ENCODE measurements around the gene OPRL1. TPM values are rescaled to one million over a fixed set of nuclear protein-coding genes. Genes with fewer than 3 reads are reported as not detected.

Gene OPRL1
- total RNA-seq, 1 donor from 2014 or later = 0.52 TPM

GRCh38 chr20:64092258-64093012 is 12.6 kb downstream of the OPRL1 start:
- Histone ChIP-seq H3K9ac (ENCODE audit: low read depth in 1 of 3, low read length in 3 of 3) (no peak overlapping the region), H3K9me3 (ENCODE audit: control insufficient read depth in 3 of 3, low read length in 3 of 3) (peaks cover 0 to 3% (median 0%) of the 10 kb centered on the region in 3 donors), H3K27ac (ENCODE audit: low read depth, low read length) (no peak overlapping the region), H3K36me3 (ENCODE audit: control insufficient read depth in 3 of 3, insufficient read depth in 3 of 3, low read length in 3 of 3) (no peaks in the 10 kb centered on the region), H3K27me3 (ENCODE audit: control insufficient read depth in 3 of 3, insufficient read depth in 3 of 3, low read length in 3 of 3) (peaks cover 21 to 54% (median 22%) of the 10 kb centered on the region in 3 donors), H3K4me3 (ENCODE audit: low read length in 3 of 3) (no peak overlapping the region), H3K4me1 (ENCODE audit: control insufficient read depth in 3 of 3, insufficient read depth in 3 of 3, low read length in 3 of 3) (no peaks in the 10 kb centered on the region)

GRCh38 chr20:64093013-64093503 is 13.2 kb downstream of the OPRL1 start:
- no peaks in the 10 kb centered on the region for H3K4me1 ChIP-seq (ENCODE audit: control insufficient read depth in 3 of 3, insufficient read depth in 3 of 3, low read length in 3 of 3)
- no peak overlapping the region for H3K9ac ChIP-seq (ENCODE audit: low read depth in 1 of 3, low read length in 3 of 3)
- H3K9me3 ChIP-seq (ENCODE audit: control insufficient read depth in 3 of 3, low read length in 3 of 3) = no peaks in the 10 kb centered on the region
- H3K27me3 ChIP-seq (ENCODE audit: control insufficient read depth in 3 of 3, insufficient read depth in 3 of 3, low read length in 3 of 3) = peaks cover 16 to 54% (median 21%) of the 10 kb centered on the region in 3 donors
- H3K27ac ChIP-seq (ENCODE audit: low read depth, low read length) = no peak overlapping the region
- no peaks in the 10 kb centered on the region for H3K36me3 ChIP-seq (ENCODE audit: control insufficient read depth in 3 of 3, insufficient read depth in 3 of 3, low read length in 3 of 3)
- no peak overlapping the region for H3K4me3 ChIP-seq (ENCODE audit: low read length in 3 of 3)

- H3K9ac ChIP-seq (ENCODE audit: low read depth in 1 of 3, low read length in 3 of 3) = no peak overlapping the region
- no peak overlapping the region for H3K4me3 ChIP-seq (ENCODE audit: low read length in 3 of 3)
- H3K9me3 ChIP-seq (ENCODE audit: control insufficient read depth in 3 of 3, low read length in 3 of 3) = no peaks in the 10 kb centered on the region
- no peak overlapping the region for H3K27ac ChIP-seq (ENCODE audit: low read depth, low read length)
- no peaks in the 10 kb centered on the region for H3K36me3 ChIP-seq (ENCODE audit: control insufficient read depth in 3 of 3, insufficient read depth in 3 of 3, low read length in 3 of 3)
- H3K27me3 ChIP-seq (ENCODE audit: control insufficient read depth in 3 of 3, insufficient read depth in 3 of 3, low read length in 3 of 3) = peaks cover 14 to 55% (median 33%) of the 10 kb centered on the region in 3 donors
- H3K4me1 ChIP-seq (ENCODE audit: control insufficient read depth in 3 of 3, insufficient read depth in 3 of 3, low read length in 3 of 3) = peaks cover 0 to 2% (median 0%) of the 10 kb centered on the region in 3 donors
Observed at GRCh38 chr20:64095455-64095854, 15.6 kb downstream of the OPRL1 start.

DNA sequence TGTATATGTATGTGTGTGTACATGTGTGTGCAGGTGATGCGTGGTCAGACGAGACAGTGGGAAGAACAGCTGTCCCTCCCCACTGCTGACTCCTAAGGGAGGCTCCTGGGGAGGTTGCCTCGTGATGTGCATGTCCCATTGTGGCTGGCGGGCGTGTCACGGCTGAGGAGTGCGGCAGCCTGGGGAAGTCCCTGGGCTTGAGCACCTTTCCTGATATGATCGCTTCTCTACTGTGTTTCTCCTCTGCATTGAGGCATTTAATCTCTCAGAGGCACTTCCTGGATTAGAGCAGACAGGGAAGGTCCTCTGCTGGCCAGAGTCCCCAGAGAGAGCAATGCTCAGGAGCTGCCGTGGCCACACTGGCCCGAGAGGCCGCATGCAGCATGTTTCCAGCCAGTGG is 16.0 kb downstream of the OPRL1 start:
- Histone ChIP-seq H3K9ac (ENCODE audit: low read depth in 1 of 3, low read length in 3 of 3) (no peak overlapping the region), H3K36me3 (ENCODE audit: control insufficient read depth in 3 of 3, insufficient read depth in 3 of 3, low read length in 3 of 3) (no peaks in the 10 kb centered on the region), H3K27ac (ENCODE audit: low read depth, low read length) (no peak overlapping the region), H3K4me1 (ENCODE audit: control insufficient read depth in 3 of 3, insufficient read depth in 3 of 3, low read length in 3 of 3) (peaks cover 0 to 2% (median 0%) of the 10 kb centered on the region in 3 donors), H3K4me3 (ENCODE audit: low read length in 3 of 3) (no peak overlapping the region), H3K27me3 (ENCODE audit: control insufficient read depth in 3 of 3, insufficient read depth in 3 of 3, low read length in 3 of 3) (peaks cover 18 to 59% (median 36%) of the 10 kb centered on the region in 3 donors), H3K9me3 (ENCODE audit: control insufficient read depth in 3 of 3, low read length in 3 of 3) (no peaks in the 10 kb centered on the region)

DNA sequence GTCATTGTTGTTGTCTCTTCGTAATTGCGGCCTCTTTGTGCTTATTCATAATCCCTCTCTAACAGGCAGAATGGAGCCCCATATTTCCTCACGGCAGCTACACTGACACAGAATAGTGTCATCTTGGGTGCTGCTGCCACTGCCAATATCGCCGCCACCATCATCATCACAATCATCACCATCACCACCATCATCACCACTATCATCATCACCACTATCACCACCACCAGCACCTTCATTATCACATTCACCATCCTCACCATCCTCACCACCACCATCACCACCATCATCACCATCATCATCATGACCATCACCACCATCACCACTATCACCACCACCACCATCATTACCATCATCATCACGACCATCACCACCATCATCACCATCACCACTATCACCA is 16.7 kb downstream of the OPRL1 start:
- H3K9me3 ChIP-seq (ENCODE audit: control insufficient read depth in 3 of 3, low read length in 3 of 3) = no peaks in the 10 kb centered on the region
- no peak overlapping the region for H3K4me3 ChIP-seq (ENCODE audit: low read length in 3 of 3)
- H3K9ac ChIP-seq (ENCODE audit: low read depth in 1 of 3, low read length in 3 of 3) = no peak overlapping the region
- peaks cover 0 to 2% (median 0%) of the 10 kb centered on the region in 3 donors for H3K4me1 ChIP-seq (ENCODE audit: control insufficient read depth in 3 of 3, insufficient read depth in 3 of 3, low read length in 3 of 3)
- H3K27ac ChIP-seq (ENCODE audit: low read depth, low read length) = no peak overlapping the region
- peaks cover 24 to 66% (median 42%) of the 10 kb centered on the region in 3 donors for H3K27me3 ChIP-seq (ENCODE audit: control insufficient read depth in 3 of 3, insufficient read depth in 3 of 3, low read length in 3 of 3)
- H3K36me3 ChIP-seq (ENCODE audit: control insufficient read depth in 3 of 3, insufficient read depth in 3 of 3, low read length in 3 of 3) = no peaks in the 10 kb centered on the region

DNA sequence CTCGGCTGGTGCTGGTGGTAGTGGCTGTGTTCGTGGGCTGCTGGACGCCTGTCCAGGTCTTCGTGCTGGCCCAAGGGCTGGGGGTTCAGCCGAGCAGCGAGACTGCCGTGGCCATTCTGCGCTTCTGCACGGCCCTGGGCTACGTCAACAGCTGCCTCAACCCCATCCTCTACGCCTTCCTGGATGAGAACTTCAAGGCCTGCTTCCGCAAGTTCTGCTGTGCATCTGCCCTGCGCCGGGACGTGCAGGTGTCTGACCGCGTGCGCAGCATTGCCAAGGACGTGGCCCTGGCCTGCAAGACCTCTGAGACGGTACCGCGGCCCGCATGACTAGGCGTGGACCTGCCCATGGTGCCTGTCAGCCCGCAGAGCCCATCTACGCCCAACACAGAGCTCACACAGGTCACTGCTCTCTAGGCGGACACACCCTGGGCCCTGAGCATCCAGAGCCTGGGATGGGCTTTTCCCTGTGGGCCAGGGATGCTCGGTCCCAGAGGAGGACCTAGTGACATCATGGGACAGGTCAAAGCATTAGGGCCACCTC is 18.7 kb downstream of the OPRL1 start:
- peaks cover 42 to 68% (median 52%) of the 10 kb centered on the region in 3 donors for H3K27me3 ChIP-seq (ENCODE audit: control insufficient read depth in 3 of 3, insufficient read depth in 3 of 3, low read length in 3 of 3)
- no peaks in the 10 kb centered on the region for H3K36me3 ChIP-seq (ENCODE audit: control insufficient read depth in 3 of 3, insufficient read depth in 3 of 3, low read length in 3 of 3)
- H3K4me3 ChIP-seq (ENCODE audit: low read length in 3 of 3) = no peak overlapping the region
- H3K9me3 ChIP-seq (ENCODE audit: control insufficient read depth in 3 of 3, low read length in 3 of 3) = no peaks in the 10 kb centered on the region
- no peak overlapping the region for H3K9ac ChIP-seq (ENCODE audit: low read depth in 1 of 3, low read length in 3 of 3)
- no peak overlapping the region for H3K27ac ChIP-seq (ENCODE audit: low read depth, low read length)
- H3K4me1 ChIP-seq (ENCODE audit: control insufficient read depth in 3 of 3, insufficient read depth in 3 of 3, low read length in 3 of 3) = peaks cover 0 to 4% (median 0%) of the 10 kb centered on the region in 3 donors

GRCh38 chr20:64099086-64099786 is 19.4 kb downstream of the OPRL1 start:
- Histone ChIP-seq H3K27ac (ENCODE audit: low read depth, low read length) (no peak overlapping the region), H3K36me3 (ENCODE audit: control insufficient read depth in 3 of 3, insufficient read depth in 3 of 3, low read length in 3 of 3) (no peaks in the 10 kb centered on the region), H3K4me1 (ENCODE audit: control insufficient read depth in 3 of 3, insufficient read depth in 3 of 3, low read length in 3 of 3) (peaks cover 0 to 4% (median 0%) of the 10 kb centered on the region in 3 donors), H3K9me3 (ENCODE audit: control insufficient read depth in 3 of 3, low read length in 3 of 3) (no peaks in the 10 kb centered on the region), H3K9ac (ENCODE audit: low read depth in 1 of 3, low read length in 3 of 3) (no peak overlapping the region), H3K4me3 (ENCODE audit: low read length in 3 of 3) (no peak overlapping the region), H3K27me3 (ENCODE audit: control insufficient read depth in 3 of 3, insufficient read depth in 3 of 3, low read length in 3 of 3) (peaks cover 49 to 75% (median 58%) of the 10 kb centered on the region in 3 donors)

GRCh38 chr20:64099880-64100565 is 20.1 kb downstream of the OPRL1 start:
- Histone ChIP-seq H3K4me1 (ENCODE audit: control insufficient read depth in 3 of 3, insufficient read depth in 3 of 3, low read length in 3 of 3) (peaks cover 0 to 4% (median 0%) of the 10 kb centered on the region in 3 donors), H3K9me3 (ENCODE audit: control insufficient read depth in 3 of 3, low read length in 3 of 3) (no peaks in the 10 kb centered on the region), H3K9ac (ENCODE audit: low read depth in 1 of 3, low read length in 3 of 3) (no peak overlapping the region), H3K27ac (ENCODE audit: low read depth, low read length) (no peak overlapping the region), H3K27me3 (ENCODE audit: control insufficient read depth in 3 of 3, insufficient read depth in 3 of 3, low read length in 3 of 3) (peaks cover 53 to 77% (median 61%) of the 10 kb centered on the region in 3 donors), H3K36me3 (ENCODE audit: control insufficient read depth in 3 of 3, insufficient read depth in 3 of 3, low read length in 3 of 3) (no peaks in the 10 kb centered on the region), H3K4me3 (ENCODE audit: low read length in 3 of 3) (no peak overlapping the region)

DNA sequence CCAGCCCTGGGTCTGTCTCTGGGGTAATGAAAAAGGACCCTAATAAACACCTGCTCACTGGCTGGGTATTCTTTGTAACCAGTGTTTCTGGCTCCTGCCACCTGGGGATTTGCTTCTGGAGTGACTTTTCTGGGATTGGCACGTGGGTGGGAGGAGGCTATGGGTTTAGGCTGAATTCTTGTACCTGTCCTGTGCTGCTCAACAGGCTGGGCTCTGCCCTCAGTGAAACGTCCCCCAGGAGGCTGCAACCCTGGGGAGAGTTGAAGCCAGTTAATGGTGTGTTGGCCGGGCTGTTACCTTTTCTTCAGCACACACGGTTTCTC is 20.6 kb downstream of the OPRL1 start:
- peaks cover 0 to 4% (median 0%) of the 10 kb centered on the region in 3 donors for H3K4me1 ChIP-seq (ENCODE audit: control insufficient read depth in 3 of 3, insufficient read depth in 3 of 3, low read length in 3 of 3)
- H3K36me3 ChIP-seq (ENCODE audit: control insufficient read depth in 3 of 3, insufficient read depth in 3 of 3, low read length in 3 of 3) = no peaks in the 10 kb centered on the region
- H3K9ac ChIP-seq (ENCODE audit: low read depth in 1 of 3, low read length in 3 of 3) = no peak overlapping the region
- H3K4me3 ChIP-seq (ENCODE audit: low read length in 3 of 3) = no peak overlapping the region
- H3K9me3 ChIP-seq (ENCODE audit: control insufficient read depth in 3 of 3, low read length in 3 of 3) = no peaks in the 10 kb centered on the region
- peaks cover 56 to 78% (median 60%) of the 10 kb centered on the region in 3 donors for H3K27me3 ChIP-seq (ENCODE audit: control insufficient read depth in 3 of 3, insufficient read depth in 3 of 3, low read length in 3 of 3)
- H3K27ac ChIP-seq (ENCODE audit: low read depth, low read length) = no peak overlapping the region

Measured in skeletal muscle tissue (tissue), 4 donors.